DMS153 treated with DMSO at 0.1 percent for 48 hours (cell line): Measurements from ENCODE around the gene KLF4.
"Not testable (repeated sequence)": the region's sequence is repeated elsewhere in the genome, so short reads cannot be mapped to it uniquely, and the experiment has no call there.

Source experiments
- DNase-seq: peaks from one replicate; lab custom pipeline; 2025; ENCODE audit not compliant: unreplicated experiment; lab: John Stamatoyannopoulos, UW

Gene KLF4

DNA sequence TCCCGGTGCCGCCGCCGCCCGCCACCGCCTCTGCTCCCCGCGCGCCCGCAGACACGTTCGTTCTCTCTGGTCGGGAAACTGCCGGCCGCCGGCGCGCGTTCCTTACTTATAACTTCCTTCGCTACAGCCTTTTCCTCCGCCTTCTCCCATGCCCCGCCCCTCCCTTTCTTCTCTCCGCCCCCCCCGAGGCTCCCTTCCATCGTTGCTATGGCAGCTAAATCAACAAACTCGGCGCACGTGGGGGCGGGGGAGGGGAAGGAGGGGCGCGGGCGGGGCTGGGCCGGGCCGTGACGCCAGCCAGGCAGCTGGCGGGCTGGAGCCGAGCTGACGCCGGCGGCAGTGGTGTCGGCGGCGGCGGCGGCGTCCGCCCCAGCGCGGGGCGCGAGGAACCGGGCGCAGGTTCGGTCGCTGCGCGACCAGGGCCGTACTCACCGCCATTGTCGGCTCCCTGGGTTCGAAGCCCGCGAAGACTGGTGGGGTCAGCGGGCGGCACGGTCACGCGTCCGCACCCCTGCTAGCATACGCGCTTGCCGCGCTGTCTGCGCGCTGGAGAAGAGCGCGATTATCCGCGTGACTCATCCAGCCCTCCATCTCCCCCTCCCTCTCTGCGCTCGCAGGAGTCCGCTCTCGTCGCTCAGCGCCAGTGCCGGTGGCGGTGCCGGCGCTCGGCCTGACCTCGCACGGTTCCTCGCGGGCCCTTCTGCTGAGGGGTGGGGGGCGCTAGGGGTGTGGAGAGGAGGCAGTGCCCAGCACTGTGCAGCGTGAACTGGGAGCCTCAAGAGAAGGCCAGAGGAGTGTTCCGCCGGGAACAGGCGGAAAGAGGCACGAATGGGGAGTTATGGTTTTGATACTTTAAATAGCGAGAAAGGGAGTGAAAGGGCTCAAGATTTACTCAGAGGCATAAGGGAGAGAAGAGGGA, at the start of gene KLF4:
TSS of gene KLF4 (minus strand) at position 83 of the 919 bp plus-strand sequence. CDS start 597 bp downstream, outside the sequence.
- DNase-seq = peak; percentile 83

DNA sequence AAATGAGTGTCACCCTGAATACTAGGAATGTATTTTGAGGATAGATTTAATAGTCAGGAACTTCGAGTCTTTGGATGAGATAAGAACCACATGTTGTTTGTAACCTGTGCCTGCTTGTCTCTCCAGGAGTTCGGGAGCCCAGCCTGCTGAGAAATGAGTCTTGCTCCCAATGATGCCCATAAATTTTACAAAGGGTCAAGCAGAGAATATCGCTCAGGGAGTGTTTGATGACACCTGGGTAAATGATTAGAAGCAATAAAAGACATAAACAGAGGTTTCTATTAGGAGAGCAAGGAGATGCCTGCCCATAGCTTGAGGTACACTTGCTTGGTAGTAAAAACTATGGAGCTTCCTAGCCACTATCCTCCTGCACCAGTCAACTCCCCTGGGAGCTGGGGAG, 46.9 kb upstream of the KLF4 start:
- no peak for DNase-seq

GRCh38 chr9:107534510-107535078, 45.0 kb upstream of the KLF4 start:
- DNase-seq = no peak

DNA sequence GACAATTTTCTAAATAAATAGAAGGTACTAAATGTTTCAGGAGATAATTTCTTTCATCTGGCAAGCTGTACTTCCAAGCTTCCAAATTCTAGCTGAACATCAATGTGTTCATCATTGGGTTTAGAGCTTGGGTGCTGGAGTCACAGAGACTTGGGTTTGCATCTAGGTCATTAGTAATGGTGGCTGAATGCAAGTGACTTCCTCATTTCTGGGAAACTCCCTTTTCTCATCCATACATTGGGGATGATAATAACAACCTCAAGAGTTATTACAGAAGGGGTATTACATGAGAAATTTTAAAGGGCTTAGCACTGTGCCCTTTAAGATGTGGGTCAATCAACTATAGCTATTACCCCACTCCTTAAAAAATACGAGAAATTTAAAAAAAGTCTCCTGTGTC, 41.1 kb upstream of the KLF4 start:
- DNase-seq = no peak

DNA sequence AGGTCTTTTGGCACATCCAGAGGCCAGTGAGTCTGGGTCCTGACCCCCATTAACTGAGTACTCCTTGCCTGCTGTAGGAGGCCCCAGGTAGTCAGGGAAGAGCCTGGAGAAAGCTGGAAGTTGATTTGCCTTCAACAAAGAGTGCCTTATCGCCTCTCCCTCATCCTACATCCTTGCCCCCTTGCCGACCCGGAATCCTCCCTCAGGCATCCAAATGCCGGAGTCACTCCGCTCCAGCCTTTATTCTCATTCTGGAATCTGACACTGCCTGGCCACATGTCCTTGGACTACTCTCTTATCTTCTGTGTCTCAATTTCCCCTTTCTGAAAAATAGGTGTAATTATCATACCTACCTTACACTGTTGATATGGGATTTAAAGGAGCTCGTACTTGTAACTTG, 39.1 kb upstream of the KLF4 start:
- DNase-seq = no peak

DNA sequence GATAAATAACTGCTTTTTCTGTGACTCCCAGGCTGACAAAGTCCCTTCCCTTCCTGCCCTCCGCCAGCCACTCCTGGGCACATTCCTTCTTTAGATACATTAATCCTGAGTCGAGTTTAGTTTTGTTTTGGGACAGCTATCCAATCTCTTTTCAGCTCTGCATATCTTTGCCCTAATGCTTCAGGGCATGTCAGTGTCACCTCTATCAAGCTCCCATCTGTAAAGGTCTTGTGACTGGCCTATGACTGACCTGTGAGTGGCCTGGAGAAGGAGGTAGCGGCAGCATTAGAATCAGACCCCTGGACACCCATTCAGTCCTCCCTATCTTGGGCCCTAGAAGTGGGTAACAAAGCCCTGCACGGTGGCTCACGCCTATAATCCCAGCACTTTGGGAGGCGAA, 34.0 kb upstream of the KLF4 start:
- no peak for DNase-seq

DNA sequence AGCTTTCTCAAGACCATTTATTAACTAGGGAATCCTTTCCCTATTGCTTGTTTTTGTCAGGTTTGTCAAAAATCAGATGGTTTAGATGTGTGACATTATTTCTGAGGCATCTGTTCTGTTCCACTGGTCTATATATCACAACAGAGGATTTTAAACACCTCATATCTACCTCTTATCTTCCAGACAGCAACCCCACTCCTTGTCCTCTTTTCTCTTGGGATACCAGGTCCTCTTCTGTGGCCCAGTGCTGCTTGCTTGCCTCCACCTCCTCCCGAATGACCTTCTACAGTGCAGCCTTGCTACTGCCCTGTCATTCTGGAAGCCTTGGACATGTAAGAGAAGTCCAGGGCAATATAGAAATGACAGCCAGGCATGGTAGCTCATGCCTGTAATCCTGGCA, 30.6 kb upstream of the KLF4 start:
- no peak for DNase-seq

GRCh38 chr9:107518037-107518807, 28.7 kb upstream of the KLF4 start:
- DNase-seq = no peak

DNA sequence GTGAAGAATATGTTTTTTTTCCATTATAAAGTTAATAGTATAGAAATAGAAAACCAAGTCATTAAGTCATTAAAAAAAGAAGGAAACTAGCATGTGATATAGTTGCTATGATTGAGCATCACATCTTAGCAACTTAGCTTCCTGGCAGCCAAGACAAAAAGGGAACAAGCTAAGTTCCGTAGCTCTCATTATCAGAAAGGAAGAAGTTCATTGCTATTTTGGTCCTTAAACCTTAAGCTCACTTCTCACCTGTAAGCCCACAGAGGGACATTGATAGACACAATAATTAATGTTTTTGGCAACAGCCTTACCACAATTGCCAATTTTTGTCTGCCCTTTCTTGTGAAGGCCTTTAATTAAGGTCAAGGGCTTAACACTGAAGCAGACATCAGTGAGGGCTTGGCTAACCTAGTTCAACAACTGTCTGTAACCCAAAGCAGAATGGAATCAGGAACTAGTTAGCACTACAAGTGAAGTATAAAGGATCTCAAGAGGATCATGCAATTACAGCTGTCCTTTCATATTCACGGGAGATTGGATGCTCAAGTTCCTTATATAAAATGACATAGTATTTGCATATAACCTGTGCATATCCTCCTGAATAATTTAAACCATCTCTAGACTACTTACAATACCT, 24.0 kb upstream of the KLF4 start:
- no peak for DNase-seq

GRCh38 chr9:107504585-107505455, 15.3 kb upstream of the KLF4 start:
- peak; percentile 57 for DNase-seq

DNA sequence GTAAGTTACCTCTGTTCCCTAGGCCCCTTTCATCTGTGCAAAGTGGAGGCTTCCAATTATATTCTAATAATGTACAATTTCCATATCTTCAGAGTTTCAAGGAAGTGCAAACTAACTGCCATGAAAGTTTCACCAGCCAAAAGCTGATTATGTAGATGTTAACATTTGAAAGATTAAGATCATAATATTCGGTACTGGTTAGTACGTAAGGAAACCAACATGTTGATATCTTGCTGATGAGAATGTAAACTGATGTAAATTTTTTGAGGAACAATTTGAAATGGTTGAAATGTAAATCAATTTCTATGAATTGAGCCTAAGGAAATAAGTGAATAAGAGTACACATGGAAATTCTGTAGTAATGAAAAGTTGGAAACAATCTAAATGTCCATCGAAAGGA, 12.9 kb upstream of the KLF4 start:
- DNase-seq = no peak

DNA sequence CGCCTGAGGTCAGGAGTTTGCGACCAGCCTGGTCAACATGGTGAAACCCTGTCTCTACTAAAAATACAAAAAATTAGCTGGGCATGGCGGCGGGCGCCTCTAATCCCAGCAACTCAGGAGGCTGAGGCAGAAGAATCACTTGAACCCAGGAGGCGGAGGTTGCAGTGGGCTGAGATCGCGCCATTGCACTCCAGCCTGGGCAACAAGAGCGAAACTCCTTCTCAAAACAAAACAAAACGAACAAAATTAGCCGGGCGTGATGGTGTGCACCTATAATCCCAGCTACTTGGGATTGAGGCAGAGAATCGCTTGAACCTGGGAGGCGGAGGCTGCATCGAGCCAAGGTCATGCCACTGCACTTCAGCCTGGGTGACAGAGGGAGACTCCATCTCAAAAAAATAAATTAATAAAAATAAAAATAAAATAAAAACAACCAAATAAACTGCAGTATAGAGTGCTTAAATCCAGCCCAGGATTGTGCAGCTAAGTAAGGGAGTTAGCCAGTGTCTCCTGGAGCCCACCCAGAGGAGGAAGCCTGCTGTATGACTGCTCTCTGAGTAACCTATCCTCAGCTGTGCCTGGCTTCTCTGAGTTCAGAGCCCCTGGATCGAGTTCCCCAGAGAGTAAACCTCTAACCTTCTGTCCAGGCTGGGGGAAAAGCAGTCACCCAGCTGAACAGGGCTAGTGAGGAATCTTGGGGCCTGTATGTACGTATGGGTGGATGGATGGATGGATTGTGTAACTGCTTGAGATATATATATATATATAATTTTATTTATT, 11.0 kb upstream of the KLF4 start:
- not testable (repeated sequence) for DNase-seq

DNA sequence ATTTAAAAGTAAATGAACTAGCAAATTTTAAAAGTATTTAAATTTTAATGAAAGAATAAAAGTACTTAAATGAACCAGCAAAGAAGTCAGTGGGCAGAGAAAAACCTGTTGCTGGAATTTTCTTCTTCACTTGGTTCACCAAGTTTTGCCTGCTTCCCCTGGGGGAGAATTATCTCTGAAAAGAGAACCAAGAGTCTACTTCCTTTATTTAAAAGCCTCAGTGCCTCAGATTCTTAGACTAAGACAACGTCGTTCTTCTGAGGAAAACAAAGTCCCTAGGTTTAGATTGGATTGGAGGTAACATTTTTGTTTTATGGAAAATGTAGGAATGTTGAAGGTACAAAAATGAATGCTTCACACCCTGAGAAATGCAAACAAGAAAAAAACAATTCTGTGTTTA, 7.4 kb upstream of the KLF4 start:
- DNase-seq = no peak

DNA sequence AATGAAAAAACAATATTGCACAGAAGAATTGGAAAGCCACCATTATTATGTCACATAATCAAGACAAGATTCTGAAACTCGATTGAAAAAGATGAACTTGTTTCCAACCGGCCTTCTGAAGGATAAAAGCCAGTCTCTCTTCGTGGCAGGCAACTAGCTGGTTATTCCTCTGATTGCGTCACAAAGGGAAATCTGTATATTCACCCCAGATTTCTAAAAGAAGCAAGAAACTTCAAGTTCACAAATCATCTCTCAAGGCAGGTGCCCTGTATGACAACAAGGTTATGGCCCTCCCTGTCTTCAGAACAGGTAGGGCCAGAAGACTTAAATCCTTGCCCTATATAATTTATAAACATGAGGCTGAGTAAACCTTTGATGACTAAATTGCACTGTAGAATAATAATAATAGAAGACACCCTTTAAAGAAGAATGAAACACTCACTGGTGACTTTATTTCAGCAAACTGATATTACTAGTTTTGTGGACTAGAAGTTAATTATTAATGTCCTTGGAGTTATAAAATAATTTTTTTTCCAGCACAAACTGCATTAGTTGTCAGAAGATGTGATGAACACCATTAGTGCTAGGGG, 2.9 kb upstream of the KLF4 start:
- no peak for DNase-seq

- DNase-seq = no peak
Observed at GRCh38 chr9:107491081-107492053, 1.8 kb upstream of the KLF4 start.

DNA sequence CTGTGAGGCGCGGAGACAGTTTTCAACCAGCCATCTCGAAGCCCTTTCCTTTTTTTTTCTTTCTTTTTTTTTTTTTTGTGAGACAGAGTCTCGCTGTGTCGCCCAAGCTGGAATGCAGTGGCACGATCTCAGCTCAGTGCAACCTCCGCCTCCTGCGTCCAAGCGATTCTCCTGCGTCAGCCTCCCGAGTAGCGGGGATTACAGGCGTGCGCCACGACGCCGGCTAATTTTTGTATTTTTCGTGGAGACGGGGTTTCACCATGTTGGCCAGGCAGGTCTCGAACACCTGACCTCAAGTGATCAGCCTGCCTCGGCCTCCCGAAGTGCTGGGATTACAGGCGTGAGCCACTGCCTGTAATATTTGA, 1.0 kb upstream of the KLF4 start:
- not testable (repeated sequence) for DNase-seq

- no peak for DNase-seq
Observed at GRCh38 chr9:107489144-107489673, 360 bp downstream of the KLF4 start.
